Measurements from ENCODE around the gene BCR.

The BCR gene

GRCh38 chr22:23245799-23246136 is 65.5 kb downstream of the BCR start:
- no peak for DNase-seq (ENCODE audit: low spot score)

- DNase-seq (ENCODE audit: low spot score): no peak
Measured at GRCh38 chr22:23246982-23247766, 66.9 kb downstream of the BCR start.

GRCh38 chr22:23248583-23248982 is 68.3 kb downstream of the BCR start:
- no peak for DNase-seq (ENCODE audit: low spot score)

DNA sequence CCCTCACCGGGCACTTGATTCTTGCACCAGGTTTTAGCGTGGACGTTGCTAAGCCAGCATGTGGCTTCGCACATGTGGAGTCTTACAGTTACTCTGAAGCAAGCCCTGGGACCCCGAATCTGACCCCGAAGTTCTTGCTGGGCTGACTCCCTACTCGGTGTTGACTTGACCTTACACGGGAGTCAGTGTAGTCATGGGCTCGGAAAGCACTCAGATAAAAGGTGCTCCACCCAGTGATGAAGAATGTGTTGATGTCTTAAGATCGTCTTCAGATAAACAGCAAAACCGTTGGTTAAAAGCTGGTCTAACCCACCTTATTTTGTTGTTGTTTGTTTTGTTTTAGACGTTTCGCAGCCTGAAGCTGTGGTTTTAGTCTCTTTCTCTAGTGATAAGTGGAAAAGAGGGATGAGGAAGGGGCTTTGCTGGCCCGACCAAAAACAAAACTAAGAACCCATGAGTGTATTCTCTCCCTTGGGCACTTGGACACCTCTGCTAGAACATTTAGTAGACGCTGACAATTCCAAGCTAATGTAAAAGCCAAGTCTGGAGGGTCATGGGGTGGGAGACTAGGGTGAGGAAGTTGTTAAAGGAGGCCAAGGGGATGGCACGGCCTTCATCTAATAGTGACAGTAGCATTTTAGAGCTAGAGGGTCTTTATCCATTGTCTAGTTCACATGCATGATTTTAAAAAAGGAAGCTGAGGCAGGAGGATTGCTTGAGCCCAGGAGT is 69.9 kb downstream of the BCR start:
- DNase-seq (ENCODE audit: low spot score): no peak

DNA sequence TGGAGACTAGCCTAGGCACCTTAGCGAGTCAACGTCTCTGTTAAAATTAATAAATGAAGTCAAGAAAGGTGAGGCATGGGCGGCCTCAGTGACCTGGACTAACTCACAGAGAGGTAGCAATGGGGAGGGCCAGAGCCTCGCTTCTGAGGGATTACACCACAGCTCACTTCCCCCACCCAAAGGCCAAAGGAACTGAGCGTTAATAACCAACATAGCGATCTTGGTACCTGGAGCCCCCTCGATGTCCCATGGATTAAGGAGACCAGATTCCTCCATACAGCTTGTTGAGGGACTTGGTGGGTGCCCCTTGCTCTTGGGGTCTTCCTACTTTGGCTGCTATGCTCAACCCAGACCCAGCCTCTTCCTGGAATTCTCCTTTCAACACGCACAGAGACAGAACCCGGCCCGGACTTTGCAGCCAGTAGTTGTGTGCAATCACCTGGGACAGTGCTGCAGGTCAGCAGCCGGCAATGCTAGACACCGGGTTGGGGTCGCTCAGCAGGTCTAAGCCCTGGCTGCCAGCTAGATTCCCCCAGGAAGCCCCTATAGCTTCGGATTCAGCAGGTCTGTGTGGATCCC is 70.6 kb downstream of the BCR start:
- DNase-seq (ENCODE audit: low spot score): no peak

GRCh38 chr22:23251445-23252093 is 71.3 kb downstream of the BCR start:
- no peak for DNase-seq (ENCODE audit: low spot score)

DNA sequence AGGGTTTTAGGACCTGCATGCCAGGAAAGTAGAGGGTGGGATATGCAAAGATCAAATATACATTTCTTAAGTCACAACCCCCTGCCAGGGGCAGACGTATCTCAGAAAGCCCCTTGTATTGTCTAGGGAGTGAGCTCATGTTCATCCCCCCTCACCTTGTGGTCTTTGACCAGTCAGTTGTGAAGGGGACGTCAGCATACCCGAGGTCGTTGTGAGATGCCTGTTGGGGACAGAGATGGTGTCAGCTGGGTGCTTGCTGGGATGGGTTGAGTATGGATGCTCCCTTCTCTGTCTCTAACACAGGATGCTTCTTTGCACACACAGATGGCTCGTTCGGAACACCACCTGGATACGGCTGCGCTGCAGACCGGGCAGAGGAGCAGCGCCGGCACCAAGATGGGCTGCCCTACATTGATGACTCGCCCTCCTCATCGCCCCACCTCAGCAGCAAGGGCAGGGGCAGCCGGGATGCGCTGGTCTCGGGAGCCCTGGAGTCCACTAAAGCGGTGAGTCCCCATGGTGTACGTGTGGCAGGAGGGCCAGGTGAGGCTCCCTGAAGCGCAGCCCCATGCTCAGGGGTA is 73.3 kb downstream of the BCR start:
- DNase-seq (ENCODE audit: low spot score): no peak

- no peak for DNase-seq (ENCODE audit: low spot score)
Measured at GRCh38 chr22:23255506-23256170, 75.3 kb downstream of the BCR start.

- DNase-seq (ENCODE audit: low spot score): no peak
Measured at GRCh38 chr22:23256171-23256932, 76.0 kb downstream of the BCR start.

- DNase-seq (ENCODE audit: low spot score): no peak
Measured at GRCh38 chr22:23256986-23257888, 76.9 kb downstream of the BCR start.

- no peak for DNase-seq (ENCODE audit: low spot score)
Measured at GRCh38 chr22:23257889-23258825, 77.8 kb downstream of the BCR start.

DNA sequence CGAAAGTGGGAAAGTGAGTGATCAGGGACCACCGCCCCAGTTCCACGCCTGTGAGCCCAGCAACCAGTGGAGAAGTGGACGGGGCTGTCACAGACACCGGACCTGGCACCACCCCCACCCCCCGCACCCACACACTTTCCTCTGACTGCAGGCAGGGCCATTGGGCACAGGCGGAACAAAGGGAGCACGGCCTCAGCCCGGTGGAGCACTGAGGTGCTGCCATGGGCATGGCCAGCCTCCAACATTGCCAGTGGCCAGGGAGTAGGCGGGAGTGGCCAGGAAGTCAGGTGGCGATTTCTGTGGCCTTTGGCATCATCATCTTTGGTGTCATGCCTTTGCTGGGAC is 78.5 kb downstream of the BCR start:
- DNase-seq (ENCODE audit: low spot score): no peak

DNA sequence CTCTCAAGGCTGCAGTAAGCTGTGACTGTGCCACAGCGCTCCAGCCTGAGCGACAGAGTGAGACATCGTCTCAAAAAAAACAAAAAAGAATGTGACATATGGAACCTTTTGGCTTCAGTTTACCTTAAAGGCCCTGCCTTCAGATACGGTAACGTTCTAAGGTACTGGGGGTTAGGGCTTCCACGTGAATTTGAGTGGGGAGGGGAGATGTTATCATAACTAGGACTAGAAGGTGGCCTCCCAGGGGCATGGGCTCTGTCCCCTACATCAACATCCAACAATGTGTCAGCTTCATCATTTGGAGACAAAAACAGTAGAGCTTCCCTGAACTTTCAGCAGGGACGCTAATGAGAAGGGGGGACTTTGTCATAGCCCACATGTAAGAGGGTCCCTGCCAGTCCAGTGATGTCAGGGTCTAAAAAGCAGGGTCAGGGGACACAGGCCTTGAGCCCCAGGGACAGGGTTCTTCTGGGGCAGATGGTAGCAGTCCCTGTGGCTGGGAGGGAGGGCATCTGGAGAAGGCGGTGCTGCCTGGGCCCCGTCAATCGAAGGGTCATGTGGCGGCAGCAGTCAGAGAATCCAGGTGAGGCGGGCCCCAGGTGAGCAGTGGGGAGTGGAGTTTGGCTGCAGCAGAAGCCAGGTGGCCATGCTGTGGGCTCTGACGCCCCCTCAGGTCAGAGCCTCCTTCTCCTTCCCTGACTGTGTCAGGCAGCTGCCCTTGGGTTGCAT is 79.8 kb downstream of the BCR start:
- no peak for DNase-seq (ENCODE audit: low spot score)

GRCh38 chr22:23260645-23261581 is 80.6 kb downstream of the BCR start:
- no peak for DNase-seq (ENCODE audit: low spot score)

- DNase-seq (ENCODE audit: low spot score): no peak
Measured at GRCh38 chr22:23261900-23262450, 81.7 kb downstream of the BCR start.

GRCh38 chr22:23262518-23263332 is 82.4 kb downstream of the BCR start:
- no peak for DNase-seq (ENCODE audit: low spot score)

Measured in NAMALWA (cell line).